ENCODE data around the gene ST6GALNAC3.

- TF ChIP-seq FOXA1 (IDR thresholded peaks at IDR 0.05) = no peak
- TF ChIP-seq ELF4 (IDR thresholded peaks at IDR 0.05) = no peak
- TF ChIP-seq SP1 (IDR thresholded peaks at IDR 0.05) = no peak
- no peak for TF ChIP-seq BHLHE40 (IDR thresholded peaks at IDR 0.05; ENCODE audit: borderline replicate concordance)
- no peak for TF ChIP-seq TARDBP (IDR thresholded peaks at IDR 0.05)
- no peak for TF ChIP-seq SUZ12 (IDR thresholded peaks at IDR 0.05)
- no peak for TF ChIP-seq PKNOX1 (IDR thresholded peaks at IDR 0.05)
- no peak for TF ChIP-seq LEF1 (IDR thresholded peaks at IDR 0.05; ENCODE audit: borderline replicate concordance)
- TF ChIP-seq ARNT (IDR thresholded peaks at IDR 0.05) = no peak
Measured at GRCh38 chr1:76682138-76682537, 607.6 kb downstream of the ST6GALNAC3 start.

Measured in HEK293T (cell line).